Left renal cortex interstitium (tissue), 4 donors: ENCODE data around the gene SDHC. TPM values are rescaled to one million over a fixed set of nuclear protein-coding genes. Genes with fewer than 3 reads are reported as not detected.

Experiments
- DNase-seq, 4 donors: peaks; one replicate each; pipeline ENCODE4 v3.0.0-alpha.2; 2013; ENCODE audit warnings: low read depth in 4 of 4, low spot score in 2 of 4, missing footprints in 1 of 4
- polyA plus RNA-seq, 4 donors: library from polyadenylated mRNA; unstranded; fragments of 120-200 nt; gene quantifications; one replicate each; pipeline ENCODE4 v1.2.1, GENCODE V29; 2013; ENCODE audit not compliant: insufficient read length in 4 of 4

Gene SDHC, protein sequence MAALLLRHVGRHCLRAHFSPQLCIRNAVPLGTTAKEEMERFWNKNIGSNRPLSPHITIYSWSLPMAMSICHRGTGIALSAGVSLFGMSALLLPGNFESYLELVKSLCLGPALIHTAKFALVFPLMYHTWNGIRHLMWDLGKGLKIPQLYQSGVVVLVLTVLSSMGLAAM
- 100 to 1,000 TPM; 229 to 284 (median 257) TPM for polyA plus RNA-seq

GRCh38 chr1:161314201-161314981 lies at the start of gene SDHC:
Gene SDHC, plus strand, starts transcription at chr1:161314381. Its CDS starts 25 bp downstream, at chr1:161314406.
- peak; percentile 79 to 90 (median 86) for DNase-seq

DNA sequence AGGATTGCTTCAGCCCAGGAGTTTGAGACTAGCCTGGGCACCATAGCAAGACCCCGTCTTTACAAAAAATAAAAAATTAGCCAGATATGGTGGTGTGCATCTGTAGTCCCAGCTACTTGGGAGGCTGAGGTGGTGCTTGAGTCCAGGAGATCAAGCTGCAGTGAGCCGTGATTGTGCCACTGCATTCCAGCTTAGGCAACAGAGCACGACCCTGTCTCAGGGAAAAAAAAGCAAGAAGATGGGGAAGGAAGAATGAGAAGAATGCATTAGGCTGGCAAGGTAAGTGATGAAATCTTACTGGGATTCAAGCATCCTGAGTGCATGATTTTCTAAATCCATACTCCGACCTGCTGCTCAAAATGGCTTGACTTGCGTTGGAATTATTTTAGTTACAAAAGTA lies 48.9 kb upstream of the SDHC start:
- DNase-seq: no peak

GRCh38 chr1:161266202-161266601 lies 48.0 kb upstream of the SDHC start:
- no peak for DNase-seq

GRCh38 chr1:161266836-161267235 lies 47.3 kb upstream of the SDHC start:
- no peak for DNase-seq

DNA sequence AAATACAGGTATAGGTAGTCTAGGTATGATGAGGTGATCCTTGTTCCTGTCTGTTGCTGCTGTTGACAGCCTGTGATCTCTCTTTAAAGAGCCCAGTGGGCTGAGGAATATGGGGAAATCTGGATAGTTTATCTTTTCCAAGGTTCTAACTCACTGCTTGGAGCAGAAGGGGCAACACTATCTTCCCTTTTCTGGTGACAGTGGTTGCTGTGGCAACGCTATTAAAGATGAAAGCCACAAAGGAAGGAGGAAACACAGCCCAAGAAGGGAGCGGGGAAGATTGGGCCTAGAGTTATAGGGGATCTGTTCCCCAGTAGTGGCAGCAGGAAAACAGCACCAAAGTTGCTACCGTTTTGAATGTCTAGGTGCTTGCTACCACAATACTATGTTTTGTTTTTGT lies 46.9 kb upstream of the SDHC start:
- DNase-seq: no peak

GRCh38 chr1:161273402-161273801 lies 40.8 kb upstream of the SDHC start:
- no peak for DNase-seq

- no peak for DNase-seq
Measured at GRCh38 chr1:161274874-161275273, 39.3 kb upstream of the SDHC start.

- no peak for DNase-seq
Measured at GRCh38 chr1:161282991-161283390, 31.2 kb upstream of the SDHC start.

- DNase-seq: no peak
Measured at GRCh38 chr1:161285113-161285512, 29.1 kb upstream of the SDHC start.

GRCh38 chr1:161285521-161285920 lies 28.7 kb upstream of the SDHC start:
- no peak for DNase-seq

- no peak for DNase-seq
Measured at GRCh38 chr1:161287482-161288054, 26.6 kb upstream of the SDHC start.

GRCh38 chr1:161290779-161291178 lies 23.4 kb upstream of the SDHC start:
- no peak for DNase-seq

DNA sequence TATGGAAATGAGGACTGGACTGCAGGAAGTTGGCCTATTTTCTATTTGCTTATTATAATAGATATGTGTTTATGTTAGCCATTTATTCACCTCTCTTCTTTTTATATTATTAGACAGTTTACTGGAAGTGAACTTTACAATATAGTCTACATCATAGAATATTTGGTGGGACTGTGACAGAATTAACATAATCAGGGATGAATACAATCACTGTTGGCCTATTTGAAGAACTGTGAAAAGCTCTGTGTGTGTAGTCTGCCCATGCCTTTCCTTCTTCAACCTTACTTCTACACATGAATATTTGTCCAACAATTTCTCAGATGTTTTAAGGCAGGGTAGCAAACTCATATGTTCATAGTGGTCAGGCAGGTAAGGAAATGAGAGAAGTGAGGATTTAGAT lies 16.8 kb upstream of the SDHC start:
- DNase-seq: no peak

GRCh38 chr1:161298116-161298515 lies 16.1 kb upstream of the SDHC start:
- DNase-seq: no peak

- DNase-seq: no peak
Measured at GRCh38 chr1:161299347-161299746, 14.8 kb upstream of the SDHC start.

DNA sequence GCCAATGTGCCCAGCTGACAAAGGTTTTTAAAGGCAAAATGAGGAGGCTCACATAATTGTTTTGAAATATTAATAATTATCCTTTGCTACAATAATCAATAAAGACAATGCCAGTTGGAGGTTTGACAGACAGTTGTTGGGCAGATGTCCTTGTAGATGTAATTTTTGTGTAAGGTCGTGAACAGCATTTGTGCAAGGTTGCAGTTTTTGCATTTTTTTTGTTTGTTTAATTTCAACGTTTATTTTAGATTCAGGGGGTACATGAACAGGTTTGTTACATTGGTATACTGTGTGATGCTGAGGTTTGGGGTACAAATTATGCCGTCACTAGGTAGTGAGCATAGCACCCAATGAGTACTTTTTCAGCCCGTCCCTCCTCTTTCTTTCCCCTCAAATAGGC lies 13.7 kb upstream of the SDHC start:
- DNase-seq: no peak

GRCh38 chr1:161304927-161305866 lies 9.0 kb upstream of the SDHC start:
- DNase-seq: no peak

DNA sequence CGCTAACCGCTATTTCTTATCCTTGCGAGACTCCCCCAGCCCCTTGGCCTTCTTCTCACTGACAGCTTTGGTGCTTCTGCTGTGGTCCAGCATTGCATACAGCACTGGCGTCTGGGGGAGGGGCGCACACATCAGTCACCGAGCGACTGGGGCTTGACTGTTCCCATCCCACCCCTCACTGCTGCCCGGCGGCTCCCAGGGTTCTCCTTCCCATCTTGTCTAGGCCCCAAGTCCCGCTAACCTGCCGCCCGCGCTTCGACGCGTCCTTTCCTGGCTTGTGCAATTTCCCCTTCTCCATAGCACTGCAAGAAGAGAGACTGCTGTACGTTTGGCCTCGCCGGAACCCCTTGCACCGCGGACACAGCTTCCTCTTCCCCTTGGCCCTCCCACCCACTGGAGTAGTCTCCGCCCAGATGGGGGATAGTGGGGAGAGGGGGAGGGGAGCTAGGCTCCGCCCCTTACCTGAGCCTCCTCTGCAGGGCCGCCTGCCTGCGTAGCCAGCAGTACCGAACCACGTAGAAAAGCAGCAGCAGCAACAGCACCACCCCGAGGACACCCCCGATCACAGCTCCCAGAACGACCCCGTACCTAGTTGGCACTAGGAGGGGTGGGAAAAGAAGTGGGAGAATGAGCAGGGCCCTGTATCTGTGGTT lies 8.2 kb upstream of the SDHC start:
- peak; percentile 41 to 67 (median 60) for DNase-seq

DNA sequence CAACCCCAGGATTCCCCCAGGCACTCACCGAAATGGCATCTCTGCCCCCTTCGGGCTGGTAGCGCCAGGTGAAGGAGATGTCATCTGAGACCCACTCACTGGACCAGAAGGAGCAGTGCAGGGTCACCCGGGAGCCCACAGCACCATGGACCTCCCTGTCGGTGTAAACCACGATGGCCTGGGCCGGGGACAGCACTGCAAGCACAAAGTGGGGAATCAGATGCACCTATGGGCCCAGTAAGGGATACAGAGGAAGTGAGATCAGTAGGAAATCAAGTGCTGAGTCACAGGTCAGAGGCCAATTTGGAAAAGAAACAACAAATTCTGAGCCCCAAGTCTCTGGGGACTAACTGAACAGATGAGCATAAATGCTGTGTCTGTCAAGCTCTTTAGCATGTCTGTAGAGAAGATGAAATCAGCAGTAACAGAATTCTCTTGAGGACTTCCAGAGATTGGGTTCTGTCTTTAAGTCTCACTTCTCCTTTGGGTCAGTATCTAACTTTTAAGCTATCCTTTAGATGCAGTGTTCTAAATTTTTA lies 6.9 kb upstream of the SDHC start:
- no peak for DNase-seq
